HG02759 (cell line): ENCODE results near the gene DAPK2.
"Not testable (repeated sequence)": the region's sequence is repeated elsewhere in the genome, so short reads cannot be mapped to it uniquely, and the experiment has no call there.

ENCODE experiments used
- ATAC-seq: cut with Tn5 transposase; IDR thresholded peaks from one replicate; pipeline ENCODE4 v1.9.1; 2021; ENCODE audit warnings: mild to moderate bottlenecking, moderate library complexity; ENCODE audit not compliant: unreplicated experiment

The DAPK2 gene

GRCh38 chr15:63977119-63977518, 69.2 kb downstream of the DAPK2 start:
- ATAC-seq, result no peak

- no peak for ATAC-seq
Observed at GRCh38 chr15:63974021-63974420, 72.3 kb downstream of the DAPK2 start.

GRCh38 chr15:63973212-63974009, 72.9 kb downstream of the DAPK2 start:
- no peak for ATAC-seq

- ATAC-seq, result no peak
Observed at GRCh38 chr15:63972801-63973200, 73.5 kb downstream of the DAPK2 start.

GRCh38 chr15:63971904-63972303, 74.4 kb downstream of the DAPK2 start:
- ATAC-seq, result no peak

GRCh38 chr15:63971427-63971805, 74.9 kb downstream of the DAPK2 start:
- peak; percentile 23 for ATAC-seq

GRCh38 chr15:63970621-63971426, 75.5 kb downstream of the DAPK2 start:
- ATAC-seq, result peak; percentile 90

- peak; percentile 13 for ATAC-seq
Observed at GRCh38 chr15:63969652-63970421, 76.4 kb downstream of the DAPK2 start.

GRCh38 chr15:63968700-63969099, 77.6 kb downstream of the DAPK2 start:
- no peak for ATAC-seq

GRCh38 chr15:63968122-63968524, 78.2 kb downstream of the DAPK2 start:
- ATAC-seq, result no peak

GRCh38 chr15:63967616-63968015, 78.7 kb downstream of the DAPK2 start:
- ATAC-seq, result no peak

GRCh38 chr15:63962947-63963721, 83.2 kb downstream of the DAPK2 start:
- not testable (repeated sequence) for ATAC-seq

- ATAC-seq, result no peak
Observed at GRCh38 chr15:63953524-63953923, 92.8 kb downstream of the DAPK2 start.

- no peak for ATAC-seq
Observed at GRCh38 chr15:63950911-63951481, 95.3 kb downstream of the DAPK2 start.

GRCh38 chr15:63948971-63949370, 97.3 kb downstream of the DAPK2 start:
- no peak for ATAC-seq

- no peak for ATAC-seq
Observed at GRCh38 chr15:63948436-63948835, 97.8 kb downstream of the DAPK2 start.

GRCh38 chr15:63947228-63947627, 99.1 kb downstream of the DAPK2 start:
- no peak for ATAC-seq

GRCh38 chr15:63946524-63947065, 99.7 kb downstream of the DAPK2 start:
- no peak for ATAC-seq

GRCh38 chr15:63945838-63946298, 100.4 kb downstream of the DAPK2 start:
- ATAC-seq, result no peak
